ENCODE measurements around the gene TTC34.

TTC34 gene

GRCh38 chr1:2829846-2830615, 28.5 kb upstream of the TTC34 start:
- DNase-seq, result no peak

GRCh38 chr1:2828586-2829250, 27.2 kb upstream of the TTC34 start:
- no peak for DNase-seq

- no peak for DNase-seq
Observed at GRCh38 chr1:2826736-2827292, 25.3 kb upstream of the TTC34 start.

GRCh38 chr1:2826316-2826715, 24.8 kb upstream of the TTC34 start:
- no peak for DNase-seq

- DNase-seq, result no peak
Observed at GRCh38 chr1:2825487-2826189, 24.1 kb upstream of the TTC34 start.

GRCh38 chr1:2824999-2825398, 23.5 kb upstream of the TTC34 start:
- DNase-seq, result no peak

GRCh38 chr1:2823921-2824610, 22.6 kb upstream of the TTC34 start:
- DNase-seq, result no peak

GRCh38 chr1:2822621-2823145, 21.2 kb upstream of the TTC34 start:
- DNase-seq, result no peak

- DNase-seq, result no peak
Observed at GRCh38 chr1:2821966-2822620, 20.6 kb upstream of the TTC34 start.

- DNase-seq, result no peak
Observed at GRCh38 chr1:2821373-2821955, 20.0 kb upstream of the TTC34 start.

- no peak for DNase-seq
Observed at GRCh38 chr1:2820731-2821372, 19.4 kb upstream of the TTC34 start.

GRCh38 chr1:2819831-2820730, 18.6 kb upstream of the TTC34 start:
- no peak for DNase-seq

GRCh38 chr1:2819429-2819828, 17.9 kb upstream of the TTC34 start:
- no peak for DNase-seq

GRCh38 chr1:2817784-2818564, 16.5 kb upstream of the TTC34 start:
- no peak for DNase-seq

- no peak for DNase-seq
Observed at GRCh38 chr1:2816786-2817185, 15.3 kb upstream of the TTC34 start.

GRCh38 chr1:2815551-2815950, 14.1 kb upstream of the TTC34 start:
- DNase-seq, result no peak

- no peak for DNase-seq
Observed at GRCh38 chr1:2814511-2815075, 13.1 kb upstream of the TTC34 start.

- DNase-seq, result no peak
Observed at GRCh38 chr1:2812939-2813653, 11.6 kb upstream of the TTC34 start.

All from Kasumi-1 (cell line).